ENCODE data around the gene MAP4K4.

Gene MAP4K4

DNA sequence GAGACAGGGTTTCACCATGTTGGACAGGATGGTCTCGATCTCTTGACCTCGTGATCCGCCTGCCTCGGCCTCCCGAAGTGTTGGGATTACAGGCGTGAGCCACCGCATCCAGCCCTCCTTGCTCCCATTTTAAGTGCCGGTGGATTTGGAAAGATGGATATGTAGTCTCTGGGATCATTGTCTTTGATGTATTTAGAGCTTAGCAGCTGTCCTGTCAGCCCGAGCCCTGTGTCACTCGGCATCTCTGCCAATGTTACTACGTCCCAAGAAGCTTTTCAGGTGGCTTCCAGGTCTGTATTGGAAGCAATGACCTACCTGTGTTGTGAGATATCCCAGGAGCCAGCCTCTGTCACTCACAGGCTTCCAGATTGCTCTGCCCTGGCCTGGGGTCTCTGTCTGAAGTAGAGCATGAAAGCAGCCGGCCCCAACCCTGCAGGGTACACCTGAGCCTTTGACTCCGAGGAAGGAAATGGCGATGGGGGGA is 35.3 kb downstream of the MAP4K4 start:
- Histone ChIP-seq H2BK5ac (ENCODE audit: low read length) (no peak overlapping the region), H2BK120ac (ENCODE audit: low read depth, low read length) (no peak overlapping the region), H3K9me3 (replicated peaks in 1 of 2; ENCODE audit: control insufficient read depth in 2 of 2, insufficient read depth in 1 of 2, low read depth in 1 of 2, low read length in 2 of 2) (no peaks in the 10 kb centered on the region), H3K23ac (ENCODE audit: low read depth, low read length, poor library complexity) (no peak overlapping the region), H2AFZ (ENCODE audit: low read length) (no peak overlapping the region), H3K4me2 (ENCODE audit: insufficient read depth, low read length, poor library complexity, severe bottlenecking) (no peak overlapping the region), H4K8ac (ENCODE audit: low read depth, low read length) (no peak overlapping the region), H3K4me1 (ENCODE audit: control insufficient read depth in 2 of 2, insufficient read depth in 1 of 2, low read depth in 1 of 2, low read length in 2 of 2) (peaks cover 9 to 22% of the 10 kb centered on the region in 2 donors), H3K9ac (ENCODE audit: low read depth, low read length, poor library complexity) (no peak overlapping the region), H3K14ac (ENCODE audit: low read length) (no peak overlapping the region), H4K91ac (ENCODE audit: low read depth, low read length, poor library complexity) (no peak overlapping the region), H2AK5ac (ENCODE audit: low read depth, low read length) (no peak overlapping the region), H2BK12ac (ENCODE audit: low read length) (no peak overlapping the region), H3K36me3 (replicated peaks in 1 of 2; ENCODE audit: control insufficient read depth in 2 of 2, insufficient read depth in 2 of 2, low read length in 2 of 2) (peaks cover 0 to 3% of the 10 kb centered on the region in 2 donors), H2BK15ac (ENCODE audit: low read length) (no peak overlapping the region), H3K4ac (ENCODE audit: low read length) (no peak overlapping the region), H3K27me3 (ENCODE audit: control insufficient read depth in 3 of 3, insufficient read depth in 3 of 3, low read depth in 1 of 3, low read length in 3 of 3) (no peaks in the 10 kb centered on the region), H3K79me1 (ENCODE audit: low read depth, low read length) (peaks cover 2% of the 10 kb centered on the region), H3K18ac (ENCODE audit: low read length) (no peak overlapping the region), H3K27ac (replicated peaks; ENCODE audit: low read length) (no peak overlapping the region), H3K4me3 (ENCODE audit: low read length in 2 of 2) (no peak overlapping the region)
- no CpG with 5 or more reads among the region's 14 CpGs for WGBS, 2 donors (ENCODE audit: extremely low coverage in 2 of 2, insufficient read length in 2 of 2, insufficient replicate concordance in 1 of 2)
- no peak for DNase-seq (ENCODE audit: low spot score)

- no peak overlapping the region for H2BK5ac ChIP-seq (ENCODE audit: low read length)
- H2BK12ac ChIP-seq (ENCODE audit: low read length): no peak overlapping the region
- H3K18ac ChIP-seq (ENCODE audit: low read length): no peak overlapping the region
- no CpG with 5 or more reads among the region's 4 CpGs for WGBS, 2 donors (ENCODE audit: extremely low coverage in 2 of 2, insufficient read length in 2 of 2, insufficient replicate concordance in 1 of 2)
- no peak overlapping the region for H3K9ac ChIP-seq (ENCODE audit: low read depth, low read length, poor library complexity)
- no peaks in the 10 kb centered on the region for H3K9me3 ChIP-seq (replicated peaks in 1 of 2; ENCODE audit: control insufficient read depth in 2 of 2, insufficient read depth in 1 of 2, low read depth in 1 of 2, low read length in 2 of 2)
- no peak overlapping the region for H3K4ac ChIP-seq (ENCODE audit: low read length)
- no peak overlapping the region for H3K4me2 ChIP-seq (ENCODE audit: insufficient read depth, low read length, poor library complexity, severe bottlenecking)
- H2BK15ac ChIP-seq (ENCODE audit: low read length): no peak overlapping the region
- peaks cover 2% of the 10 kb centered on the region for H3K79me1 ChIP-seq (ENCODE audit: low read depth, low read length)
- peaks cover 9 to 22% of the 10 kb centered on the region in 2 donors for H3K4me1 ChIP-seq (ENCODE audit: control insufficient read depth in 2 of 2, insufficient read depth in 1 of 2, low read depth in 1 of 2, low read length in 2 of 2)
- H3K36me3 ChIP-seq (replicated peaks in 1 of 2; ENCODE audit: control insufficient read depth in 2 of 2, insufficient read depth in 2 of 2, low read length in 2 of 2): peaks cover 0 to 3% of the 10 kb centered on the region in 2 donors
- no peak overlapping the region for H3K23ac ChIP-seq (ENCODE audit: low read depth, low read length, poor library complexity)
- DNase-seq (ENCODE audit: low spot score): no peak
- H3K14ac ChIP-seq (ENCODE audit: low read length): no peak overlapping the region
- no peak overlapping the region for H2AK5ac ChIP-seq (ENCODE audit: low read depth, low read length)
- H2BK120ac ChIP-seq (ENCODE audit: low read depth, low read length): no peak overlapping the region
- no peak overlapping the region for H3K27ac ChIP-seq (replicated peaks; ENCODE audit: low read length)
- no peak overlapping the region for H2AFZ ChIP-seq (ENCODE audit: low read length)
- no peak overlapping the region for H4K8ac ChIP-seq (ENCODE audit: low read depth, low read length)
- H4K91ac ChIP-seq (ENCODE audit: low read depth, low read length, poor library complexity): no peak overlapping the region
- no peaks in the 10 kb centered on the region for H3K27me3 ChIP-seq (ENCODE audit: control insufficient read depth in 3 of 3, insufficient read depth in 3 of 3, low read depth in 1 of 3, low read length in 3 of 3)
- H3K4me3 ChIP-seq (ENCODE audit: low read length in 2 of 2): no peak overlapping the region
These were observed 35.9 kb downstream of the MAP4K4 start for GRCh38 chr2:101733257-101733993.

DNA sequence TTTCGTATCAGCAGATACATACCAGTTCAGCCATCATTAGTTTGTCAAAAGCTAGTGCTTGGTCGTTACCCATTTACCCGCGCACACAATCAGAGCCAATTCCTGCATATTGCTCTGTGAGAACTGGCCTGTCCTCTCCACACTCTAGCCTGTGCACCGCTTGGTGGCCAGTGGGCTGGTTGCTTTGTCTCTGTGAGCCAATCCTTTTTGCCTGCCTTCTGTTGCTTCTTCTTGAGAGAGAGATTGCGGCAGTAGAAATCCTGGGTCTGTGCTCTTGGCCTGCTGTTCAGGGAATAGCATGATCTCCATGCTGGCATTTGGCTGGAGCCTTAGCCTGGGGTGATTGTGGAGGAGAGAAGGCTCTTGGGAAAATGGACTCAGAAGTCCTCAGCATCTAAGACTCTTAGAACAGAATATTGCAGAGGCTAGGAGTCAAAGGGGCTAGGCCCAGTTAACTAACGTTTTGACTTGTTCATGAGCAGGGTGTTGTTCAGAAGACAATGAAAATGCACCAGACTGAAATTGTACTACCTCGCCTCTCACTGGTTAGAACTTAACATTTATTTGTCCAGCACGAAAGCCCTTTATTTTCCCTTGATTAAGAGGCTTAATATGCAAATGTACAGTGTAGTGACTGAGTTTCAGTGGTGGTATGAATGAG is 37.1 kb downstream of the MAP4K4 start:
- Histone ChIP-seq H3K9ac (ENCODE audit: low read depth, low read length, poor library complexity) (peak overlapping the region; percentile 38), H2BK12ac (ENCODE audit: low read length) (no peak overlapping the region), H3K36me3 (replicated peaks in 1 of 2; ENCODE audit: control insufficient read depth in 2 of 2, insufficient read depth in 2 of 2, low read length in 2 of 2) (peaks cover 0 to 6% of the 10 kb centered on the region in 2 donors), H3K23ac (ENCODE audit: low read depth, low read length, poor library complexity) (no peak overlapping the region), H3K4me2 (ENCODE audit: insufficient read depth, low read length, poor library complexity, severe bottlenecking) (no peak overlapping the region), H3K4ac (ENCODE audit: low read length) (no peak overlapping the region), H3K4me3 (ENCODE audit: low read length in 2 of 2) (no peak overlapping the region), H3K9me3 (replicated peaks in 1 of 2; ENCODE audit: control insufficient read depth in 2 of 2, insufficient read depth in 1 of 2, low read depth in 1 of 2, low read length in 2 of 2) (no peaks in the 10 kb centered on the region), H3K27ac (replicated peaks; ENCODE audit: low read length) (no peak overlapping the region), H2BK120ac (ENCODE audit: low read depth, low read length) (no peak overlapping the region), H2BK5ac (ENCODE audit: low read length) (no peak overlapping the region), H2BK15ac (ENCODE audit: low read length) (no peak overlapping the region), H3K79me1 (ENCODE audit: low read depth, low read length) (peaks cover 2% of the 10 kb centered on the region), H4K91ac (ENCODE audit: low read depth, low read length, poor library complexity) (no peak overlapping the region), H4K8ac (ENCODE audit: low read depth, low read length) (no peak overlapping the region), H3K27me3 (ENCODE audit: control insufficient read depth in 3 of 3, insufficient read depth in 3 of 3, low read depth in 1 of 3, low read length in 3 of 3) (no peaks in the 10 kb centered on the region), H2AFZ (ENCODE audit: low read length) (no peak overlapping the region), H3K4me1 (ENCODE audit: control insufficient read depth in 2 of 2, insufficient read depth in 1 of 2, low read depth in 1 of 2, low read length in 2 of 2) (peaks cover 9 to 22% of the 10 kb centered on the region in 2 donors), H2AK5ac (ENCODE audit: low read depth, low read length) (no peak overlapping the region), H3K14ac (ENCODE audit: low read length) (no peak overlapping the region), H3K18ac (ENCODE audit: low read length) (no peak overlapping the region)
- no peak for DNase-seq (ENCODE audit: low spot score)
- no CpG with 5 or more reads among the region's 9 CpGs for WGBS, 2 donors (ENCODE audit: extremely low coverage in 2 of 2, insufficient read length in 2 of 2, insufficient replicate concordance in 1 of 2)

DNA sequence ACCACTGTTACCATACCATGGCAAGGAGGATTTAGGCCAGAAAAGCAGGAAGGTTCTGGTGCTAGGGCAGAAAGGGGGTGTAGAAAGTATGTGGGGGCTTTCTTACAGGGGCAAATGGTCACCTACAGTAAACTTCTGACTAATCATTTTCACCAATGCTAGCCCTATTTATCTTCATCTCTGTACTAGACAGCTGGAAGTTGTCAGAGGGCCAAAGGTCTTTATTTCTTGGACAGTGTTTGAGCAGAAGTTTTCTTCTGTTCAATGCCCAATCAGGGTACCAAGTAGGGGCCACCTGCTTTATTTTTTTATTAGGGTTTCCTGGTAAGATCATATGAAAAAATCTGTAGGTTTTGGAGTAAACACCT is 37.6 kb downstream of the MAP4K4 start:
- H3K27me3 ChIP-seq (ENCODE audit: control insufficient read depth in 3 of 3, insufficient read depth in 3 of 3, low read depth in 1 of 3, low read length in 3 of 3): no peaks in the 10 kb centered on the region
- H3K9me3 ChIP-seq (replicated peaks in 1 of 2; ENCODE audit: control insufficient read depth in 2 of 2, insufficient read depth in 1 of 2, low read depth in 1 of 2, low read length in 2 of 2): no peaks in the 10 kb centered on the region
- no peak for DNase-seq (ENCODE audit: low spot score)
- no peak overlapping the region for H2BK120ac ChIP-seq (ENCODE audit: low read depth, low read length)
- H3K27ac ChIP-seq (replicated peaks; ENCODE audit: low read length): no peak overlapping the region
- no peak overlapping the region for H3K23ac ChIP-seq (ENCODE audit: low read depth, low read length, poor library complexity)
- no peak overlapping the region for H2BK15ac ChIP-seq (ENCODE audit: low read length)
- H3K4ac ChIP-seq (ENCODE audit: low read length): no peak overlapping the region
- no peak overlapping the region for H3K14ac ChIP-seq (ENCODE audit: low read length)
- no peak overlapping the region for H4K8ac ChIP-seq (ENCODE audit: low read depth, low read length)
- peaks cover 2% of the 10 kb centered on the region for H3K79me1 ChIP-seq (ENCODE audit: low read depth, low read length)
- H3K18ac ChIP-seq (ENCODE audit: low read length): no peak overlapping the region
- no peak overlapping the region for H3K4me3 ChIP-seq (ENCODE audit: low read length in 2 of 2)
- no peak overlapping the region for H3K4me2 ChIP-seq (ENCODE audit: insufficient read depth, low read length, poor library complexity, severe bottlenecking)
- no peak overlapping the region for H2AK5ac ChIP-seq (ENCODE audit: low read depth, low read length)
- no peak overlapping the region for H4K91ac ChIP-seq (ENCODE audit: low read depth, low read length, poor library complexity)
- peaks cover 0 to 4% of the 10 kb centered on the region in 2 donors for H3K36me3 ChIP-seq (replicated peaks in 1 of 2; ENCODE audit: control insufficient read depth in 2 of 2, insufficient read depth in 2 of 2, low read length in 2 of 2)
- H3K4me1 ChIP-seq (ENCODE audit: control insufficient read depth in 2 of 2, insufficient read depth in 1 of 2, low read depth in 1 of 2, low read length in 2 of 2): peaks cover 9 to 22% of the 10 kb centered on the region in 2 donors
- H3K9ac ChIP-seq (ENCODE audit: low read depth, low read length, poor library complexity): no peak overlapping the region
- H2BK12ac ChIP-seq (ENCODE audit: low read length): no peak overlapping the region
- H2AFZ ChIP-seq (ENCODE audit: low read length): no peak overlapping the region
- H2BK5ac ChIP-seq (ENCODE audit: low read length): no peak overlapping the region
